Fibroblast of mammary gland (primary cell): ENCODE results near the gene DGCR6L.
"Not testable (repeated sequence)": the region's sequence is repeated elsewhere in the genome, so short reads cannot be mapped to it uniquely, and the experiment has no call there.

Experiments used
- DNase-seq: peaks from one replicate; pipeline ENCODE4 v3.0.0-alpha.2; 2010; ENCODE audit warnings: low read depth
- H3K4me3 ChIP-seq: 2 replicates; pipeline ENCODE4 v1.5.1; 2011; ENCODE audit warnings: low read depth, mild to moderate bottlenecking, low read length, moderate library complexity; ENCODE audit not compliant: control insufficient read depth
- CTCF ChIP-seq: conservative IDR thresholded peaks from 2 replicates; pipeline ENCODE4 v1.5.1; 2011; ENCODE audit warnings: low read depth, low read length, inconsistent platforms; ENCODE audit not compliant: control insufficient read depth, insufficient read depth

DGCR6L gene

GRCh38 chr22:20312396-20313191 lies 7.3 kb downstream of the DGCR6L start:
- H3K4me3 ChIP-seq, result no peak overlapping the region
- no peak for TF ChIP-seq CTCF
- DNase-seq, result no peak

GRCh38 chr22:20311249-20312062 lies 8.4 kb downstream of the DGCR6L start:
- not testable (repeated sequence) for DNase-seq, H3K4me3 ChIP-seq

GRCh38 chr22:20310773-20311172 lies 9.1 kb downstream of the DGCR6L start:
- DNase-seq, H3K4me3 ChIP-seq: not testable (repeated sequence)

- H3K4me3 ChIP-seq, DNase-seq: not testable (repeated sequence)
Measured at GRCh38 chr22:20310180-20310579, 9.7 kb downstream of the DGCR6L start.

- not testable (repeated sequence) for H3K4me3 ChIP-seq, DNase-seq
Measured at GRCh38 chr22:20308806-20309650, 10.8 kb downstream of the DGCR6L start.

- not testable (repeated sequence) for H3K4me3 ChIP-seq, DNase-seq
Measured at GRCh38 chr22:20307448-20308447, 12.1 kb downstream of the DGCR6L start.

- not testable (repeated sequence) for H3K4me3 ChIP-seq
Measured at GRCh38 chr22:20306646-20307447, 13.0 kb downstream of the DGCR6L start.

GRCh38 chr22:20305894-20306645 lies 13.8 kb downstream of the DGCR6L start:
- no peak overlapping the region for H3K4me3 ChIP-seq
- no peak for DNase-seq
- TF ChIP-seq CTCF, result no peak

More at GRCh38 chr22:20306646-20307447, 13.0 kb downstream of the DGCR6L start:
- not testable (repeated sequence) for DNase-seq

GRCh38 chr22:20305230-20305893 lies 14.5 kb downstream of the DGCR6L start:
- DNase-seq, H3K4me3 ChIP-seq: not testable (repeated sequence)
